HepG2 (cell line): ENCODE results near the gene UNC119B. TPM values are rescaled to one million over a fixed set of nuclear protein-coding genes. Genes with fewer than 3 reads are reported as not detected.

Experiments
- MEIS1 ChIP-seq: sonication (generic); formaldehyde crosslinking; IDR thresholded peaks from 2 replicates; pipeline ENCODE4 v1.9.0; 2021; ENCODE audit warnings: mild to moderate bottlenecking, missing genetic modification reagents, moderate library complexity, borderline replicate concordance
- NFYC ChIP-seq: IDR thresholded peaks from 2 replicates; pipeline ENCODE4 v1.6.1; 2016; ENCODE audit warnings: missing genetic modification reagents, missing compliant biosample characterization
- POLR2AphosphoS5 ChIP-seq: IDR thresholded peaks from 2 replicates; pipeline ENCODE4 v1.6.1; 2012; ENCODE audit warnings: low read depth, low read length
- RCOR2 ChIP-seq: IDR thresholded peaks from 2 replicates; pipeline ENCODE4 v1.6.1; 2016; ENCODE audit warnings: missing biosample characterization, missing genetic modification reagents
- REL ChIP-seq: sonication (generic); formaldehyde crosslinking; conservative IDR thresholded peaks from 2 replicates; pipeline ENCODE4 v1.8.0; 2022; ENCODE audit warnings: mild to moderate bottlenecking, missing genetic modification reagents, moderate library complexity
- REXO4 ChIP-seq: sonication (generic); formaldehyde crosslinking; IDR thresholded peaks from 2 replicates; pipeline ENCODE4 v1.8.0; 2022; ENCODE audit warnings: missing genetic modification reagents, mild to moderate bottlenecking, borderline replicate concordance
- SIX1 ChIP-seq: sonication (generic); formaldehyde crosslinking; IDR thresholded peaks from 2 replicates; pipeline ENCODE4 v1.4.0; 2020; ENCODE audit warnings: missing genetic modification reagents, borderline replicate concordance
- SP1 ChIP-seq, 2 experiments: fragments of 450-650 bp in 1 of 2; sonication (generic) in 1 of 2; formaldehyde crosslinking in 1 of 2; IDR thresholded peaks; 2 replicates each; pipeline versions ENCODE4 v1.4.0 to v1.6.1; 2016 to 2020; ENCODE audit warnings: missing genetic modification reagents in 1 of 2
- SP2 ChIP-seq: sonication (generic); formaldehyde crosslinking; IDR thresholded peaks from 2 replicates; pipeline ENCODE4 v1.5.1; 2020; ENCODE audit warnings: mild to moderate bottlenecking, missing genetic modification reagents
- TAF1 ChIP-seq: sonication (generic); formaldehyde crosslinking; IDR thresholded peaks from 2 replicates; pipeline ENCODE4 v1.4.0; 2020; ENCODE audit warnings: missing genetic modification reagents
- TEAD3 ChIP-seq: optimal IDR thresholded peaks from 2 replicates; pipeline ENCODE3; 2016; ENCODE audit warnings: borderline replicate concordance
- YEATS2 ChIP-seq: sonication (generic); formaldehyde crosslinking; IDR thresholded peaks from 2 replicates; pipeline ENCODE4 v1.4.0; 2020; ENCODE audit warnings: missing genetic modification reagents, borderline replicate concordance
- ZMYM3 ChIP-seq: sonication (generic); formaldehyde crosslinking; IDR thresholded peaks from 2 replicates; pipeline ENCODE4 v1.5.1; 2020; ENCODE audit warnings: mild to moderate bottlenecking, missing genetic modification reagents
- ZNF768 ChIP-seq: sonication (generic); formaldehyde crosslinking; IDR thresholded peaks from 2 replicates; pipeline ENCODE4 v1.4.0; 2020; ENCODE audit warnings: missing genetic modification reagents
- polyA plus RNA-seq, 8 experiments: library from polyadenylated mRNA; depleted of rRNA in 3 of 8; stranded (reverse) in 7 of 8; unstranded in 1 of 8; fragments of >200 nt; fragmentation: Illumina TruSeq in 4 of 8; extraction: Trizol in 4 of 8; gene quantifications; 2 replicates each; pipeline versions ENCODE4 v1.2.1 to v1.2.3, GENCODE V29; 2011 to 2016; ENCODE audit warnings: low read depth in 4 of 8, missing spikeins in 1 of 8, mixed read lengths in 1 of 8; ENCODE audit not compliant: insufficient read depth in 1 of 8
- total RNA-seq, 5 experiments: library from RNA; depleted of rRNA; stranded (reverse); fragments of >200 nt; fragmentation: Illumina TruSeq; extraction: Trizol; gene quantifications; 2 replicates each; pipeline ENCODE4 v1.2.3, GENCODE V29; 2016; ENCODE audit warnings: low read depth in 1 of 5
- TF ChIP-seq, protein P1 (sequence below), 2 experiments: IDR thresholded peaks; 2 replicates each; pipeline ENCODE4 v1.6.1; 2011 to 2012; ENCODE audit warnings: low read length in 2 of 2, borderline replicate concordance in 1 of 2, low read depth in 1 of 2, mild to moderate bottlenecking in 1 of 2, moderate library complexity in 1 of 2
- TF ChIP-seq, protein P2 (sequence below): IDR thresholded peaks from 2 replicates; pipeline ENCODE4 v1.6.1; 2016
- TF ChIP-seq, protein P3 (sequence below): IDR thresholded peaks from 2 replicates; pipeline ENCODE4 v1.6.1; 2016; ENCODE audit warnings: missing compliant biosample characterization, missing genetic modification reagents, borderline replicate concordance
- TF ChIP-seq, protein P4 (sequence below): sonication (generic); formaldehyde crosslinking; IDR thresholded peaks from 2 replicates; pipeline ENCODE4 v1.4.0; 2020; ENCODE audit warnings: missing genetic modification reagents, borderline replicate concordance
- TF ChIP-seq, protein P5 (sequence below): sonication (generic); formaldehyde crosslinking; IDR thresholded peaks from 2 replicates; pipeline ENCODE4 v1.4.0; 2020; ENCODE audit warnings: missing genetic modification reagents

The UNC119B gene
- total and polyA plus RNA-seq, 2 of the 13 experiments (the other 11 are each of a cell fraction or from before 2014, with no cell fraction given) = 19.6 to 19.7 TPM

DNA sequence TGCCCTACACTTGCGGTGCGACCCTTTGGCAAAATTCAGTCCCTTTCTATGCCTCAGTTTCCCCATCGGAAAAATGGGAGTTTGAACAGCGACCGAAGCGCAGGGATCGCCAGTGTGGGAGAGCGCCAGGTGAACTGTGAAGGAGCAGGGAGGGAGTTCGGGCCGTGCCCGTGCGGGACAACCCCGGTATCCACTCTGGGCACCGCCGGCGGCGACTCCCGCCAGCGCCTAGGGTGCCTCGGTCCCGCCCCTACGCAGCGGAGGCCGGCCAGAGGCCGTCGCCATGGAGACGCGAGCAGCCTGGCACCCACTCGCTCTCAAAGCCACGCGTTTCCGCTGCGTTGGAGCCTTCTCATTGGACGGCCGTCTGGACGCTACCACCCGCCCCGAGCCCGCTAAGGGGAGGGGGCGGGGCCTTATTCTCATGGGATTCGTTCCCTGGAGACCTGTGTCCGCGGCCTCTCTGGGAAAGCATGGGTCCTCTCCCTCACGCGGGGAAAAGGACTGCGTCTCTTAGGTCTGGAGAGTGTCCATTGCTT, 24.0 kb upstream of the UNC119B start (continued):
- TF ChIP-seq, protein P1, sequence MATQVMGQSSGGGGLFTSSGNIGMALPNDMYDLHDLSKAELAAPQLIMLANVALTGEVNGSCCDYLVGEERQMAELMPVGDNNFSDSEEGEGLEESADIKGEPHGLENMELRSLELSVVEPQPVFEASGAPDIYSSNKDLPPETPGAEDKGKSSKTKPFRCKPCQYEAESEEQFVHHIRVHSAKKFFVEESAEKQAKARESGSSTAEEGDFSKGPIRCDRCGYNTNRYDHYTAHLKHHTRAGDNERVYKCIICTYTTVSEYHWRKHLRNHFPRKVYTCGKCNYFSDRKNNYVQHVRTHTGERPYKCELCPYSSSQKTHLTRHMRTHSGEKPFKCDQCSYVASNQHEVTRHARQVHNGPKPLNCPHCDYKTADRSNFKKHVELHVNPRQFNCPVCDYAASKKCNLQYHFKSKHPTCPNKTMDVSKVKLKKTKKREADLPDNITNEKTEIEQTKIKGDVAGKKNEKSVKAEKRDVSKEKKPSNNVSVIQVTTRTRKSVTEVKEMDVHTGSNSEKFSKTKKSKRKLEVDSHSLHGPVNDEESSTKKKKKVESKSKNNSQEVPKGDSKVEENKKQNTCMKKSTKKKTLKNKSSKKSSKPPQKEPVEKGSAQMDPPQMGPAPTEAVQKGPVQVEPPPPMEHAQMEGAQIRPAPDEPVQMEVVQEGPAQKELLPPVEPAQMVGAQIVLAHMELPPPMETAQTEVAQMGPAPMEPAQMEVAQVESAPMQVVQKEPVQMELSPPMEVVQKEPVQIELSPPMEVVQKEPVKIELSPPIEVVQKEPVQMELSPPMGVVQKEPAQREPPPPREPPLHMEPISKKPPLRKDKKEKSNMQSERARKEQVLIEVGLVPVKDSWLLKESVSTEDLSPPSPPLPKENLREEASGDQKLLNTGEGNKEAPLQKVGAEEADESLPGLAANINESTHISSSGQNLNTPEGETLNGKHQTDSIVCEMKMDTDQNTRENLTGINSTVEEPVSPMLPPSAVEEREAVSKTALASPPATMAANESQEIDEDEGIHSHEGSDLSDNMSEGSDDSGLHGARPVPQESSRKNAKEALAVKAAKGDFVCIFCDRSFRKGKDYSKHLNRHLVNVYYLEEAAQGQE (IDR thresholded peaks at IDR 0.05; ENCODE audit: borderline replicate concordance in 1 of 2, low read depth in 1 of 2, low read length in 2 of 2) = peak in 1 of 2 experiments; percentile 12; a peak in 1 of 4 replicates
- TF ChIP-seq NFYC (peak; percentile 84), ZNF768 (CRISPR knock-in tag) (peak; percentile 52; the same call in 1 of the 2 replicates), SP2 (peak; percentile 73), REL (CRISPR knock-in tag) (0 out of 2 replicates have a peak, but pooled peaks have one; percentile 4), ZMYM3 (peak; percentile 19; the same call in 1 of the 2 replicates), RCOR2 (CRISPR knock-in tag) (no peak), TEAD3 (peak; percentile 0), SP1 (IDR thresholded peaks at IDR 0.05) (peak; percentile 61; the same call in 1 of the 2 replicates), SP1 (CRISPR knock-in tag; IDR thresholded peaks at IDR 0.05) (peak; percentile 78; the same call in 1 of the 2 replicates), MEIS1 (CRISPR knock-in tag) (no peak), YEATS2 (CRISPR knock-in tag) (0 out of 2 replicates have a peak, but pooled peaks have one; percentile 50), POLR2AphosphoS5 (peak; percentile 47; the same call in 1 of the 2 replicates), REXO4 (CRISPR knock-in tag) (no peak), SIX1 (CRISPR knock-in tag) (no peak), TAF1 (CRISPR knock-in tag) (peak; percentile 60; the same call in 1 of the 2 replicates)
- TF ChIP-seq, protein P2, sequence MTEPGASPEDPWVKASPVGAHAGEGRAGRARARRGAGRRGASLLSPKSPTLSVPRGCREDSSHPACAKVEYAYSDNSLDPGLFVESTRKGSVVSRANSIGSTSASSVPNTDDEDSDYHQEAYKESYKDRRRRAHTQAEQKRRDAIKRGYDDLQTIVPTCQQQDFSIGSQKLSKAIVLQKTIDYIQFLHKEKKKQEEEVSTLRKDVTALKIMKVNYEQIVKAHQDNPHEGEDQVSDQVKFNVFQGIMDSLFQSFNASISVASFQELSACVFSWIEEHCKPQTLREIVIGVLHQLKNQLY (CRISPR knock-in tag) = no peak
- TF ChIP-seq, protein P3, sequence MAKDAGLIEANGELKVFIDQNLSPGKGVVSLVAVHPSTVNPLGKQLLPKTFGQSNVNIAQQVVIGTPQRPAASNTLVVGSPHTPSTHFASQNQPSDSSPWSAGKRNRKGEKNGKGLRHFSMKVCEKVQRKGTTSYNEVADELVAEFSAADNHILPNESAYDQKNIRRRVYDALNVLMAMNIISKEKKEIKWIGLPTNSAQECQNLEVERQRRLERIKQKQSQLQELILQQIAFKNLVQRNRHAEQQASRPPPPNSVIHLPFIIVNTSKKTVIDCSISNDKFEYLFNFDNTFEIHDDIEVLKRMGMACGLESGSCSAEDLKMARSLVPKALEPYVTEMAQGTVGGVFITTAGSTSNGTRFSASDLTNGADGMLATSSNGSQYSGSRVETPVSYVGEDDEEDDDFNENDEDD = peak; percentile 52; the same call in 1 of the 2 replicates
- TF ChIP-seq, protein P4, sequence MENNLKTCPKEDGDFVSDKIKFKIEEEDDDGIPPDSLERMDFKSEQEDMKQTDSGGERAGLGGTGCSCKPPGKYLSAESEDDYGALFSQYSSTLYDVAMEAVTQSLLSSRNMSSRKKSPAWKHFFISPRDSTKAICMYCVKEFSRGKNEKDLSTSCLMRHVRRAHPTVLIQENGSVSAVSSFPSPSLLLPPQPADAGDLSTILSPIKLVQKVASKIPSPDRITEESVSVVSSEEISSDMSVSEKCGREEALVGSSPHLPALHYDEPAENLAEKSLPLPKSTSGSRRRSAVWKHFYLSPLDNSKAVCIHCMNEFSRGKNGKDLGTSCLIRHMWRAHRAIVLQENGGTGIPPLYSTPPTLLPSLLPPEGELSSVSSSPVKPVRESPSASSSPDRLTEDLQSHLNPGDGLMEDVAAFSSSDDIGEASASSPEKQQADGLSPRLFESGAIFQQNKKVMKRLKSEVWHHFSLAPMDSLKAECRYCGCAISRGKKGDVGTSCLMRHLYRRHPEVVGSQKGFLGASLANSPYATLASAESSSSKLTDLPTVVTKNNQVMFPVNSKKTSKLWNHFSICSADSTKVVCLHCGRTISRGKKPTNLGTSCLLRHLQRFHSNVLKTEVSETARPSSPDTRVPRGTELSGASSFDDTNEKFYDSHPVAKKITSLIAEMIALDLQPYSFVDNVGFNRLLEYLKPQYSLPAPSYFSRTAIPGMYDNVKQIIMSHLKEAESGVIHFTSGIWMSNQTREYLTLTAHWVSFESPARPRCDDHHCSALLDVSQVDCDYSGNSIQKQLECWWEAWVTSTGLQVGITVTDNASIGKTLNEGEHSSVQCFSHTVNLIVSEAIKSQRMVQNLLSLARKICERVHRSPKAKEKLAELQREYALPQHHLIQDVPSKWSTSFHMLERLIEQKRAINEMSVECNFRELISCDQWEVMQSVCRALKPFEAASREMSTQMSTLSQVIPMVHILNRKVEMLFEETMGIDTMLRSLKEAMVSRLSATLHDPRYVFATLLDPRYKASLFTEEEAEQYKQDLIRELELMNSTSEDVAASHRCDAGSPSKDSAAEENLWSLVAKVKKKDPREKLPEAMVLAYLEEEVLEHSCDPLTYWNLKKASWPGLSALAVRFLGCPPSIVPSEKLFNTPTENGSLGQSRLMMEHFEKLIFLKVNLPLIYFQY = 0 out of 2 replicates have a peak, but pooled peaks have one; percentile 10
- TF ChIP-seq, protein P5, sequence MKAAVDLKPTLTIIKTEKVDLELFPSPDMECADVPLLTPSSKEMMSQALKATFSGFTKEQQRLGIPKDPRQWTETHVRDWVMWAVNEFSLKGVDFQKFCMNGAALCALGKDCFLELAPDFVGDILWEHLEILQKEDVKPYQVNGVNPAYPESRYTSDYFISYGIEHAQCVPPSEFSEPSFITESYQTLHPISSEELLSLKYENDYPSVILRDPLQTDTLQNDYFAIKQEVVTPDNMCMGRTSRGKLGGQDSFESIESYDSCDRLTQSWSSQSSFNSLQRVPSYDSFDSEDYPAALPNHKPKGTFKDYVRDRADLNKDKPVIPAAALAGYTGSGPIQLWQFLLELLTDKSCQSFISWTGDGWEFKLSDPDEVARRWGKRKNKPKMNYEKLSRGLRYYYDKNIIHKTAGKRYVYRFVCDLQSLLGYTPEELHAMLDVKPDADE (CRISPR knock-in tag) = 0 out of 2 replicates have a peak, but pooled peaks have one; percentile 44
